Activated CD4-positive, alpha-beta T cell treated with anti-CD3 and anti-CD28 coated beads, Interleukin-2, amount 10 ng/mL, durations not matched to agents 24 days and 14 days (primary cell): ENCODE measurements around the gene DNAJC1. TPM values are rescaled to one million over a fixed set of nuclear protein-coding genes. Genes with fewer than 3 reads are reported as not detected.

Experiments used
- DNase-seq: peaks from one replicate; pipeline ENCODE4 v3.0.0; 2022
- H3K27ac Mint-ChIP-seq: one replicate; pipeline ENCODE4 v1.8.0; 2022; ENCODE audit warnings: mild to moderate bottlenecking, mixed read lengths
- H3K27me3 Mint-ChIP-seq: one replicate; pipeline ENCODE4 v1.8.0; 2022; ENCODE audit warnings: mixed read lengths
- H3K36me3 Mint-ChIP-seq: one replicate; pipeline ENCODE4 v1.8.0; 2022; ENCODE audit warnings: low read depth, mild to moderate bottlenecking, mixed read lengths
- H3K4me1 Mint-ChIP-seq: one replicate; pipeline ENCODE4 v1.8.0; 2021; ENCODE audit warnings: mixed read lengths
- H3K4me3 Mint-ChIP-seq: one replicate; pipeline ENCODE4 v1.8.0; 2022; ENCODE audit warnings: mild to moderate bottlenecking, moderate library complexity, mixed read lengths
- H3K9me3 Mint-ChIP-seq: one replicate; pipeline ENCODE4 v1.8.0; 2021; ENCODE audit warnings: mixed read lengths
- intact Hi-C: fragments of 100-400 bp; cut with micrococcal nuclease; formaldehyde crosslinking; loops from one replicate; pipeline ENCODE4 v1.15.1; 2023
- total RNA-seq: library from RNA; stranded (reverse); gene quantifications from 2 replicates; pipeline ENCODE4 v1.2.3, GENCODE V29; 2022

DNAJC1 gene
- total RNA-seq, 1 donor from 2014 or later, result 22.4 TPM

- DNase-seq, result no peak
- peaks cover 3% of the 10 kb centered on the region for H3K36me3 Mint-ChIP-seq
- H3K4me3 Mint-ChIP-seq, result no peak overlapping the region
- H3K27me3 Mint-ChIP-seq, result no peaks in the 10 kb centered on the region
- peaks cover 2% of the 10 kb centered on the region for H3K4me1 Mint-ChIP-seq
- no peaks in the 10 kb centered on the region for H3K9me3 Mint-ChIP-seq
- intact Hi-C loops, result no loop called here
- H3K27ac Mint-ChIP-seq, result no peak overlapping the region
Measured at GRCh38 chr10:21811245-21811585, 192.3 kb downstream of the DNAJC1 start.

- Mint-ChIP-seq H3K27me3 (no peaks in the 10 kb centered on the region), H3K27ac (no peak overlapping the region), H3K4me1 (peaks cover 2% of the 10 kb centered on the region), H3K4me3 (no peak overlapping the region), H3K36me3 (peaks cover 3% of the 10 kb centered on the region), H3K9me3 (no peaks in the 10 kb centered on the region)
- DNase-seq, result no peak
- intact Hi-C loops, result no loop called here
Measured at GRCh38 chr10:21810582-21811244, 192.8 kb downstream of the DNAJC1 start.

- H3K9me3 Mint-ChIP-seq, result no peaks in the 10 kb centered on the region
- no peak overlapping the region for H3K4me3 Mint-ChIP-seq
Measured at GRCh38 chr10:21808550-21808949, 195.0 kb downstream of the DNAJC1 start.

GRCh38 chr10:21807180-21807579 lies 196.3 kb downstream of the DNAJC1 start:
- Mint-ChIP-seq H3K9me3 (no peaks in the 10 kb centered on the region), H3K27ac (no peak overlapping the region), H3K4me3 (no peak overlapping the region), H3K4me1 (peaks cover 2% of the 10 kb centered on the region), H3K27me3 (no peaks in the 10 kb centered on the region), H3K36me3 (no peaks in the 10 kb centered on the region)
- intact Hi-C loops, result no loop called here
- DNase-seq, result no peak

More at GRCh38 chr10:21808550-21808949, 195.0 kb downstream of the DNAJC1 start:
- Mint-ChIP-seq H3K36me3 (no peaks in the 10 kb centered on the region), H3K4me1 (peaks cover 2% of the 10 kb centered on the region), H3K27ac (no peak overlapping the region), H3K27me3 (no peaks in the 10 kb centered on the region)
- no peak for DNase-seq
- intact Hi-C loops, result no loop called here

- H3K9me3 Mint-ChIP-seq, result no peaks in the 10 kb centered on the region
- H3K27me3 Mint-ChIP-seq, result no peaks in the 10 kb centered on the region
- DNase-seq, result no peak
Measured at GRCh38 chr10:21803374-21803773, 200.2 kb downstream of the DNAJC1 start.

GRCh38 chr10:21801609-21802008 lies 201.9 kb downstream of the DNAJC1 start:
- no peak for DNase-seq
- Mint-ChIP-seq H3K27me3 (no peaks in the 10 kb centered on the region), H3K27ac (no peak overlapping the region), H3K9me3 (peaks cover 3% of the 10 kb centered on the region), H3K4me1 (peaks cover 15% of the 10 kb centered on the region), H3K4me3 (no peak overlapping the region), H3K36me3 (peaks cover 11% of the 10 kb centered on the region)
- intact Hi-C loops, result no loop called here

More at GRCh38 chr10:21803374-21803773, 200.2 kb downstream of the DNAJC1 start:
- Mint-ChIP-seq H3K27ac (no peak overlapping the region), H3K4me1 (peaks cover 4% of the 10 kb centered on the region), H3K4me3 (no peak overlapping the region), H3K36me3 (peaks cover 4% of the 10 kb centered on the region)
- intact Hi-C loops, result no loop called here

- Mint-ChIP-seq H3K36me3 (peaks cover 16% of the 10 kb centered on the region), H3K4me1 (peaks cover 15% of the 10 kb centered on the region), H3K27me3 (no peaks in the 10 kb centered on the region), H3K4me3 (peak overlapping the region; percentile 20), H3K9me3 (peaks cover 4% of the 10 kb centered on the region), H3K27ac (peak overlapping the region; percentile 70)
- peak; percentile 69 for DNase-seq
- intact Hi-C loops, result no loop called here
Measured at GRCh38 chr10:21797984-21798765, 205.4 kb downstream of the DNAJC1 start.

GRCh38 chr10:21797533-21797932 lies 206.0 kb downstream of the DNAJC1 start:
- Mint-ChIP-seq H3K9me3 (peaks cover 4% of the 10 kb centered on the region), H3K4me3 (peak overlapping the region; percentile 20), H3K4me1 (peaks cover 15% of the 10 kb centered on the region), H3K36me3 (peaks cover 16% of the 10 kb centered on the region), H3K27me3 (no peaks in the 10 kb centered on the region), H3K27ac (peak overlapping the region; percentile 70)
- intact Hi-C loops, result no loop called here
- DNase-seq, result no peak

- Mint-ChIP-seq H3K27me3 (no peaks in the 10 kb centered on the region), H3K36me3 (peaks cover 24% of the 10 kb centered on the region), H3K4me1 (peaks cover 13% of the 10 kb centered on the region), H3K27ac (no peak overlapping the region), H3K4me3 (no peak overlapping the region), H3K9me3 (peaks cover 20% of the 10 kb centered on the region)
- intact Hi-C loops, result no loop called here
- DNase-seq, result no peak
Measured at GRCh38 chr10:21791276-21791675, 212.3 kb downstream of the DNAJC1 start.

GRCh38 chr10:21776883-21777282 lies 226.6 kb downstream of the DNAJC1 start:
- intact Hi-C loops, result no loop called here
- peaks cover 12% of the 10 kb centered on the region for H3K9me3 Mint-ChIP-seq
- H3K27me3 Mint-ChIP-seq, result no peaks in the 10 kb centered on the region
- H3K27ac Mint-ChIP-seq, result no peak overlapping the region
- no peak overlapping the region for H3K4me3 Mint-ChIP-seq
- DNase-seq, result no peak
- peaks cover 8% of the 10 kb centered on the region for H3K4me1 Mint-ChIP-seq
- H3K36me3 Mint-ChIP-seq, result peaks cover 23% of the 10 kb centered on the region

GRCh38 chr10:21771219-21771618 lies 232.3 kb downstream of the DNAJC1 start:
- Mint-ChIP-seq H3K4me3 (no peak overlapping the region), H3K27me3 (no peaks in the 10 kb centered on the region), H3K36me3 (peaks cover 8% of the 10 kb centered on the region), H3K9me3 (no peaks in the 10 kb centered on the region), H3K4me1 (peaks cover 6% of the 10 kb centered on the region), H3K27ac (no peak overlapping the region)
- DNase-seq, result no peak
- intact Hi-C loops, result no loop called here

- intact Hi-C loops, result no loop called here
- no peak overlapping the region for H3K27ac Mint-ChIP-seq
- no peak overlapping the region for H3K4me3 Mint-ChIP-seq
- peaks cover 15% of the 10 kb centered on the region for H3K36me3 Mint-ChIP-seq
- DNase-seq, result no peak
- H3K27me3 Mint-ChIP-seq, result no peaks in the 10 kb centered on the region
- H3K4me1 Mint-ChIP-seq, result peaks cover 11% of the 10 kb centered on the region
- no peaks in the 10 kb centered on the region for H3K9me3 Mint-ChIP-seq
Measured at GRCh38 chr10:21769041-21769440, 234.5 kb downstream of the DNAJC1 start.

- H3K4me1 Mint-ChIP-seq, result peaks cover 12% of the 10 kb centered on the region
- H3K4me3 Mint-ChIP-seq, result peak overlapping the region; percentile 67
- H3K27ac Mint-ChIP-seq, result peak overlapping the region; percentile 90
- DNase-seq, result peak; percentile 77
- H3K27me3 Mint-ChIP-seq, result no peaks in the 10 kb centered on the region
- H3K9me3 Mint-ChIP-seq, result no peaks in the 10 kb centered on the region
- H3K36me3 Mint-ChIP-seq, result peaks cover 11% of the 10 kb centered on the region
- intact Hi-C loops, result no loop called here
Measured at GRCh38 chr10:21764466-21765189, 238.9 kb downstream of the DNAJC1 start.

GRCh38 chr10:21760332-21760731 lies 243.2 kb downstream of the DNAJC1 start:
- H3K27me3 Mint-ChIP-seq, result no peaks in the 10 kb centered on the region
- no peak for DNase-seq
- no peak overlapping the region for H3K4me3 Mint-ChIP-seq
- H3K36me3 Mint-ChIP-seq, result peaks cover 15% of the 10 kb centered on the region
- H3K27ac Mint-ChIP-seq, result no peak overlapping the region
- intact Hi-C loops, result no loop called here
- H3K9me3 Mint-ChIP-seq, result no peaks in the 10 kb centered on the region
- peaks cover 10% of the 10 kb centered on the region for H3K4me1 Mint-ChIP-seq
